SK-MEL-5 (cell line): Measurements from ENCODE around the gene INTS1. TPM values are rescaled to one million over a fixed set of nuclear protein-coding genes. Genes with fewer than 3 reads are reported as not detected.
A peak's percentile ranks its signal among the peaks of the same experiment; 100 is the strongest.

Source experiments
- DNase-seq: peaks from one replicate; pipeline ENCODE4 v3.0.0-alpha.2; 2016; ENCODE audit warnings: low read depth, low spot score
- in situ Hi-C: cut with HindIII; loops from 2 replicates; pipeline ENCODE4 v1.10.0; 2016; ENCODE audit warnings: low sequenced_read_pairs, high pct_unique_total_duplicates, low pct_unique_long_range_greater_than_20kb
- total RNA-seq: library from RNA; depleted of rRNA; stranded (reverse); fragments of >200 nt; shearing (Covaris generic); gene quantifications from 2 replicates; pipeline ENCODE4 v1.2.3, GENCODE V29; 2014

INTS1 gene
- total RNA-seq, 1 experiment from 2014 or later, result 34.5 TPM

GRCh38 chr7:1461646-1462375, 42.4 kb downstream of the INTS1 start:
- DNase-seq, result no peak
- in situ Hi-C loops, result no loop called here

- DNase-seq, result no peak
- in situ Hi-C loops, result no loop called here
Measured at GRCh38 chr7:1460821-1461645, 43.2 kb downstream of the INTS1 start.

GRCh38 chr7:1459920-1460820, 44.0 kb downstream of the INTS1 start:
- no peak for DNase-seq
- in situ Hi-C loops, result no loop called here

- in situ Hi-C loops, result no loop called here
Measured at GRCh38 chr7:1459512-1459892, 44.7 kb downstream of the INTS1 start.

GRCh38 chr7:1458683-1459511, 45.3 kb downstream of the INTS1 start, which contains the start of gene MICALL2:
Gene MICALL2 (minus strand): TSS chr7:1459470. CDS start chr7:1459326, 144 bp downstream.
- in situ Hi-C loops, result no loop called here
- peak; percentile 30 for DNase-seq

More at GRCh38 chr7:1459512-1459892, 44.7 kb downstream of the INTS1 start:
- peak; percentile 99 for DNase-seq

GRCh38 chr7:1457949-1458682, 46.1 kb downstream of the INTS1 start:
- DNase-seq, result no peak
- in situ Hi-C loops, result no loop called here

GRCh38 chr7:1457059-1457948, 46.9 kb downstream of the INTS1 start:
- no peak for DNase-seq
- in situ Hi-C loops, result no loop called here

- in situ Hi-C loops, result no loop called here
Measured at GRCh38 chr7:1455955-1456354, 48.2 kb downstream of the INTS1 start.

GRCh38 chr7:1455241-1455939, 48.8 kb downstream of the INTS1 start:
- no peak for DNase-seq
- in situ Hi-C loops, result no loop called here

More at GRCh38 chr7:1455955-1456354, 48.2 kb downstream of the INTS1 start:
- DNase-seq, result no peak

GRCh38 chr7:1454542-1454941, 49.6 kb downstream of the INTS1 start:
- DNase-seq, result peak; percentile 41
- in situ Hi-C loops, result no loop called here

GRCh38 chr7:1452205-1452604, 52.0 kb downstream of the INTS1 start:
- no peak for DNase-seq
- in situ Hi-C loops, result no loop called here

GRCh38 chr7:1450987-1451386, 53.2 kb downstream of the INTS1 start:
- DNase-seq, result no peak
- in situ Hi-C loops, result no loop called here

- DNase-seq, result no peak
- in situ Hi-C loops, result no loop called here
Measured at GRCh38 chr7:1450431-1450830, 53.8 kb downstream of the INTS1 start.

GRCh38 chr7:1449951-1450350, 54.2 kb downstream of the INTS1 start:
- in situ Hi-C loops, result no loop called here
- DNase-seq, result no peak

- in situ Hi-C loops, result no loop called here
- DNase-seq, result no peak
Measured at GRCh38 chr7:1449501-1449900, 54.7 kb downstream of the INTS1 start.
